PFSK-1 (cell line): Measurements from ENCODE around the gene UCN3.

Experiments used
- FOXP2 ChIP-seq: optimal IDR thresholded peaks from 2 replicates; pipeline ENCODE3; 2011; ENCODE audit warnings: borderline replicate concordance, control low read depth, inconsistent platforms; ENCODE audit not compliant: insufficient read depth; ENCODE audit errors: extremely low read length, extremely low read depth
- POLR2AphosphoS5 ChIP-seq: IDR thresholded peaks from 2 replicates; pipeline ENCODE4 v1.6.1; 2012; ENCODE audit warnings: low read depth, mild to moderate bottlenecking, control low read depth, low read length, moderate library complexity
- SIN3A ChIP-seq: IDR thresholded peaks from 2 replicates; pipeline ENCODE4 v1.6.1; 2012; ENCODE audit warnings: mild to moderate bottlenecking, low read length, moderate library complexity, borderline replicate concordance; ENCODE audit not compliant: insufficient read depth
- TAF1 ChIP-seq: IDR thresholded peaks from 2 replicates; pipeline ENCODE4 v1.6.1; 2012; ENCODE audit warnings: low read length, control low read depth, borderline replicate concordance; ENCODE audit not compliant: insufficient read depth
- TF ChIP-seq, protein P1 (sequence below), 2 experiments: IDR thresholded peaks; 2 replicates each; pipeline versions ENCODE4 v1.6.1 to v1.8.0; 2011 to 2012; ENCODE audit warnings: low read depth in 2 of 2, low read length in 2 of 2, control low read depth in 1 of 2, inconsistent platforms in 1 of 2, mild to moderate bottlenecking in 1 of 2, moderate library complexity in 1 of 2; ENCODE audit not compliant: insufficient read depth in 1 of 2

Gene UCN3

GRCh38 chr10:5323446-5323845 lies 41.3 kb upstream of the UCN3 start:
- TF ChIP-seq POLR2AphosphoS5 = no peak
- TF ChIP-seq TAF1 = no peak
- no peak for TF ChIP-seq SIN3A
- TF ChIP-seq, protein P1, sequence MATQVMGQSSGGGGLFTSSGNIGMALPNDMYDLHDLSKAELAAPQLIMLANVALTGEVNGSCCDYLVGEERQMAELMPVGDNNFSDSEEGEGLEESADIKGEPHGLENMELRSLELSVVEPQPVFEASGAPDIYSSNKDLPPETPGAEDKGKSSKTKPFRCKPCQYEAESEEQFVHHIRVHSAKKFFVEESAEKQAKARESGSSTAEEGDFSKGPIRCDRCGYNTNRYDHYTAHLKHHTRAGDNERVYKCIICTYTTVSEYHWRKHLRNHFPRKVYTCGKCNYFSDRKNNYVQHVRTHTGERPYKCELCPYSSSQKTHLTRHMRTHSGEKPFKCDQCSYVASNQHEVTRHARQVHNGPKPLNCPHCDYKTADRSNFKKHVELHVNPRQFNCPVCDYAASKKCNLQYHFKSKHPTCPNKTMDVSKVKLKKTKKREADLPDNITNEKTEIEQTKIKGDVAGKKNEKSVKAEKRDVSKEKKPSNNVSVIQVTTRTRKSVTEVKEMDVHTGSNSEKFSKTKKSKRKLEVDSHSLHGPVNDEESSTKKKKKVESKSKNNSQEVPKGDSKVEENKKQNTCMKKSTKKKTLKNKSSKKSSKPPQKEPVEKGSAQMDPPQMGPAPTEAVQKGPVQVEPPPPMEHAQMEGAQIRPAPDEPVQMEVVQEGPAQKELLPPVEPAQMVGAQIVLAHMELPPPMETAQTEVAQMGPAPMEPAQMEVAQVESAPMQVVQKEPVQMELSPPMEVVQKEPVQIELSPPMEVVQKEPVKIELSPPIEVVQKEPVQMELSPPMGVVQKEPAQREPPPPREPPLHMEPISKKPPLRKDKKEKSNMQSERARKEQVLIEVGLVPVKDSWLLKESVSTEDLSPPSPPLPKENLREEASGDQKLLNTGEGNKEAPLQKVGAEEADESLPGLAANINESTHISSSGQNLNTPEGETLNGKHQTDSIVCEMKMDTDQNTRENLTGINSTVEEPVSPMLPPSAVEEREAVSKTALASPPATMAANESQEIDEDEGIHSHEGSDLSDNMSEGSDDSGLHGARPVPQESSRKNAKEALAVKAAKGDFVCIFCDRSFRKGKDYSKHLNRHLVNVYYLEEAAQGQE (IDR thresholded peaks at IDR 0.05; ENCODE audit: insufficient read depth in 1 of 2, low read depth in 2 of 2, low read length in 2 of 2) = no peak
- TF ChIP-seq FOXP2 = no peak

DNA sequence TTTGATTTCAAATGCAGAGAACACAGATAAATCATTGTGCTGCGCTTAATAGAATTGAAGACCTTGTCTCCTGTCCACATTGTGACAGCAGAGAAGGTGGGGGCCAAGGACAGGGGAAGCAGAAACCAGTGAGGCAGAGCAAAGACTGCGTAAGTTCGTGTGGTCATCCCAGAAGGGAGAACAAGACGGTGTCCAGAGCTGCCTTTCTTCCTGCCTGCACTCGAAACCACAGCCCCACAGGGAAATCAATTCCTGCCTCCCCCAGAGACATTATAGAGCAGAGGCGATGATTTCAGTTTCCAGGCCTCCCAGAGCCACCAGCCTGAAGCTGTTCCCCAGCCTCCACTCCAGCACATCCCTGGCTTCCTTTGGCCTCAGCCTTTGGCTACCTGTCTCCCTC lies 39.7 kb upstream of the UCN3 start:
- TF ChIP-seq POLR2AphosphoS5 (no peak), SIN3A (no peak), TAF1 (no peak), FOXP2 (no peak)
- TF ChIP-seq, protein P1 (IDR thresholded peaks at IDR 0.05; ENCODE audit: insufficient read depth in 1 of 2, low read depth in 2 of 2, low read length in 2 of 2) = no peak

- TF ChIP-seq POLR2AphosphoS5 = no peak
- TF ChIP-seq, protein P1 (IDR thresholded peaks at IDR 0.05; ENCODE audit: insufficient read depth in 1 of 2, low read depth in 2 of 2, low read length in 2 of 2) = no peak
- TF ChIP-seq TAF1 = no peak
- no peak for TF ChIP-seq SIN3A
- TF ChIP-seq FOXP2 = no peak
These were observed 30.4 kb upstream of the UCN3 start for GRCh38 chr10:5334196-5334880.

DNA sequence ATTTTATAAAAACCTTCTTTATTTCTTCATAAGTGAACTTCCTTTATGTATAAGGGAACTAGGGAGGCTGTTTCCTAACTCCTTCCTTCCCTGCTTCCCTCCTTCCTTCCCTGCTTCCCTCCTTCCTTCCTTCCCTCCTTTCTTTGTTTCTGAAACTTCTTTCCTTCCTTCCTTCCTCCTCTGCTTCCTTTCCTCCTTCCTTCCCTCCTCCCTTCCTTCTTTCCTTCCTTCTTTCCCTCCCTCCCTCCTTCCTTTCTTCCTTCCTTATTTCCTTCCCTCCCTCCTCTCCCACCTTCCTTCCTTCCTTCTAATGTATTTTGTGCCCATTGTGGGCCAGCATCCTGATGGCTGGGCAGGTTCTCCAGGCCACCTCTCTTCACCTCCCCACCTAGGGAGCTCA lies 26.8 kb upstream of the UCN3 start:
- TF ChIP-seq FOXP2 (no peak), SIN3A (no peak), TAF1 (no peak), POLR2AphosphoS5 (no peak)
- TF ChIP-seq, protein P1 (IDR thresholded peaks at IDR 0.05; ENCODE audit: insufficient read depth in 1 of 2, low read depth in 2 of 2, low read length in 2 of 2) = no peak

GRCh38 chr10:5343092-5343491 lies 21.7 kb upstream of the UCN3 start:
- TF ChIP-seq, protein P1 (IDR thresholded peaks at IDR 0.05; ENCODE audit: insufficient read depth in 1 of 2, low read depth in 2 of 2, low read length in 2 of 2) = no peak
- TF ChIP-seq FOXP2 (no peak), POLR2AphosphoS5 (no peak), SIN3A (no peak), TAF1 (no peak)
